ENCODE data around the gene B3GALT2. TPM values are rescaled to one million over a fixed set of nuclear protein-coding genes. Genes with fewer than 3 reads are reported as not detected.

The B3GALT2 gene
- total RNA-seq, 2 donors from 2014 or later = 0.57 to 0.80 TPM

GRCh38 chr1:193221651-193222050 lies 35.2 kb upstream of the B3GALT2 start:
- no peak overlapping the region for H3K4me3 ChIP-seq
- DNase-seq = no peak
- H3K4me1 ChIP-seq = no peaks in the 10 kb centered on the region
- H3K36me3 ChIP-seq = no peaks in the 10 kb centered on the region
- H3K9ac ChIP-seq (ENCODE audit: low read depth in 2 of 2, low read length in 2 of 2) = no peak overlapping the region
- intact Hi-C loops (cut with DNase I) = no loop called here
- TF ChIP-seq CTCF (IDR thresholded peaks at IDR 0.05) = no peak
- H3K9me3 ChIP-seq = no peaks in the 10 kb centered on the region
- H3K27me3 ChIP-seq = no peaks in the 10 kb centered on the region
- no peak overlapping the region for H3K27ac ChIP-seq

GRCh38 chr1:193219391-193219790 lies 33.0 kb upstream of the B3GALT2 start:
- no peak for DNase-seq
- H3K27ac ChIP-seq = no peak overlapping the region
- H3K9ac ChIP-seq (ENCODE audit: low read depth in 2 of 2, low read length in 2 of 2) = no peak overlapping the region
- intact Hi-C loops (cut with DNase I) = no loop called here
- H3K4me1 ChIP-seq = no peaks in the 10 kb centered on the region
- no peak overlapping the region for H3K4me3 ChIP-seq
- no peaks in the 10 kb centered on the region for H3K36me3 ChIP-seq
- TF ChIP-seq CTCF (IDR thresholded peaks at IDR 0.05) = no peak
- H3K9me3 ChIP-seq = no peaks in the 10 kb centered on the region
- H3K27me3 ChIP-seq = no peaks in the 10 kb centered on the region

GRCh38 chr1:193216920-193217319 lies 30.5 kb upstream of the B3GALT2 start:
- Histone ChIP-seq H3K4me1 (no peaks in the 10 kb centered on the region), H3K27ac (no peak overlapping the region), H3K36me3 (no peaks in the 10 kb centered on the region), H3K9ac (ENCODE audit: low read depth in 2 of 2, low read length in 2 of 2) (no peak overlapping the region), H3K27me3 (no peaks in the 10 kb centered on the region), H3K9me3 (no peaks in the 10 kb centered on the region), H3K4me3 (no peak overlapping the region)
- intact Hi-C loops (cut with DNase I) = no loop called here
- TF ChIP-seq CTCF (IDR thresholded peaks at IDR 0.05) = no peak
- no peak for DNase-seq

GRCh38 chr1:193213998-193214397 lies 27.6 kb upstream of the B3GALT2 start:
- intact Hi-C loops (cut with DNase I) = no loop called here
- Histone ChIP-seq H3K27ac (no peak overlapping the region), H3K9me3 (no peaks in the 10 kb centered on the region), H3K9ac (ENCODE audit: low read depth in 2 of 2, low read length in 2 of 2) (no peak overlapping the region), H3K27me3 (no peaks in the 10 kb centered on the region), H3K4me1 (no peaks in the 10 kb centered on the region), H3K4me3 (no peak overlapping the region), H3K36me3 (no peaks in the 10 kb centered on the region)
- no peak for TF ChIP-seq CTCF (IDR thresholded peaks at IDR 0.05)
- DNase-seq = no peak

GRCh38 chr1:193212637-193213036 lies 26.2 kb upstream of the B3GALT2 start:
- Histone ChIP-seq H3K27ac (no peak overlapping the region), H3K27me3 (no peaks in the 10 kb centered on the region), H3K4me3 (no peak overlapping the region), H3K4me1 (no peaks in the 10 kb centered on the region), H3K9me3 (no peaks in the 10 kb centered on the region), H3K9ac (ENCODE audit: low read depth in 2 of 2, low read length in 2 of 2) (no peak overlapping the region), H3K36me3 (no peaks in the 10 kb centered on the region)
- no peak for TF ChIP-seq CTCF (IDR thresholded peaks at IDR 0.05)
- intact Hi-C loops (cut with DNase I) = no loop called here
- no peak for DNase-seq

GRCh38 chr1:193211539-193211938 lies 25.1 kb upstream of the B3GALT2 start:
- Histone ChIP-seq H3K4me1 (no peaks in the 10 kb centered on the region), H3K27me3 (no peaks in the 10 kb centered on the region), H3K27ac (no peak overlapping the region), H3K9ac (ENCODE audit: low read depth in 2 of 2, low read length in 2 of 2) (no peak overlapping the region), H3K4me3 (no peak overlapping the region), H3K36me3 (no peaks in the 10 kb centered on the region), H3K9me3 (no peaks in the 10 kb centered on the region)
- no peak for TF ChIP-seq CTCF (IDR thresholded peaks at IDR 0.05)
- intact Hi-C loops (cut with DNase I) = no loop called here
- DNase-seq = no peak
